Measurements from ENCODE around the gene RHBDD2.
"Not testable (repeated sequence)": the region's sequence is repeated elsewhere in the genome, so short reads cannot be mapped to it uniquely, and the experiment has no call there.

GRCh38 chr7:75883265-75883824 is 4.5 kb downstream of the RHBDD2 start:
- not testable (repeated sequence) for TF ChIP-seq CTCF, POLR2AphosphoS5 (IDR thresholded peaks at IDR 0.05)

Measured in breast epithelium (tissue), 3 donors.